ENCODE results near the gene ACER3.
"Not testable (repeated sequence)": the region's sequence is repeated elsewhere in the genome, so short reads cannot be mapped to it uniquely, and the experiment has no call there.

ACER3 gene

DNA sequence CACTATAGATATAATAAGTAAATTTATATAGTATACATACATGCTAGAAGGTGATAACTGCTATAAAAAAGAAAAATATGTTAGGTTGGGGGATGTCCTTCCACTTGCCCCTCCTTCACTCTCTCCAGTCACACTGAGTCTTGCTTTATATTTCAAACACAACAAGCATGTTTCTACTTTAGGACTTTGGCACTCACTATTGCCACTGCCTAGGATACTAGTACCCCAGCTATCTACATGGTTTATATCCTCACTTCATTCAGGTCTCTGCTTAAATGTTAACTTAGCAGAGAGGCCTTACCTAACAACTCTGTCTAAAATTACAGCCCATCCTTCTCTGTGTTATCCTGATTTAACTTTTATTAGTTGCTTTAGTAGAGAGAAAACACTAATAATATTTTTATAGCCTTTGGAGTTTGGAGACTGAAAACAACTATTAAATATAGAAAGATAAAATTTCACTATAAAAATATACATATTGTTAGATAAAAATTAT lies 134.4 kb downstream of the ACER3 start:
- no peak for DNase-seq (ENCODE audit: low spot score)

DNA sequence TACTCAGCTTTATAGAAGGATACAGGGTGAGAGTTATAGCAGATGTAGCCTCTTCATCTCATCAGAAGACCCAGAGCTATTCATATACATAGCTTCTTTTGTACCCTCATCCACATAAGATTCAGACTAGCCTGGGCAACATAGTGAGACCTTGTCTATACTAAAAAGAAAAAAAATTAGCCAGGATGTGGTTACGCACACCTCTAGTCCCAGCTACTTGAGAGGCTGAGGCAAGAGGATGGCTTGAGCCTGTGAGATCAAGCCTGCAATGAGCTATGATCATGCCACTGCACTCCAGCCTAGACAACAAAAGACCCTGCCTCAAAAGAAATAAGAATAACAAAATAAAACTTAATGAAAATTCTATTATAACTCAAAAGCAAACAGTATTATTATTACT lies 136.8 kb downstream of the ACER3 start:
- DNase-seq (ENCODE audit: low spot score): no peak

DNA sequence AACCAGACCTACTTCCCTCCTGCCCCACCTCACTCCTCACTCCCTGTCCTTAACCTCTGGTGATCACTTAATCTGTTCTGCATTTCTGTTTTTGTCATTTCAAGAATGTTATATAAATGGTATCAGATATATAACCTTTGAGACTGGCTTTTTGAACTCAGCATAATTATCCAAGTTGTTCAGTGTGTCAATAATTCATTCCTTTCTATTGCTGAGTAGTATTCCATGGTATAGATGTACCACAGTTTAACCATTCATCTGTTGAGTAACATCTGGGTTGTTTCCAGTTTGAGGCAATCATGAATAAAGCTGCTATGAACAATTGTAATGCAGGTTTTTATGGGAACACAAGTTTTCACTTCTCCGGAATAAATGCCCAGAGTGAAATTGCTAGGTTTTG lies 138.9 kb downstream of the ACER3 start:
- DNase-seq (ENCODE audit: low spot score): no peak

DNA sequence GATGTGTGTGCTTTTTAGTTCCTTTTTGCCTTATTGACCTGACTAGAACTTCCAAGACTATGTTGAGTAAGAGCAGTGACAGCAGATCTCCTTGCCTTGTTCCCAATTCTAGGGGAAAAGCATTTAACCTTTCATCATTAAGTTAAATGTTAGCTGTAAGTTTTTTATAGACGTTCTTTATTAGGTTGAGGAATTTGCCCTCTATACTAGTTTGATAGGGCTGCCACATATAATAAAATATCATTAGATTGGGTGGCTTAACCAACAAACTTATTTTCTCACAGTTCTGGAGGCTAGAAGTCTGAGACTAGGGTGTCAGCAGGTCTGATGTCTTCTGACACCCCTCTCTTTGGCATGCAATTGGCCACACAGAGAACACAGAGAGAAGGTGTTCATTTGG lies 140.9 kb downstream of the ACER3 start:
- no peak for DNase-seq (ENCODE audit: low spot score)

DNA sequence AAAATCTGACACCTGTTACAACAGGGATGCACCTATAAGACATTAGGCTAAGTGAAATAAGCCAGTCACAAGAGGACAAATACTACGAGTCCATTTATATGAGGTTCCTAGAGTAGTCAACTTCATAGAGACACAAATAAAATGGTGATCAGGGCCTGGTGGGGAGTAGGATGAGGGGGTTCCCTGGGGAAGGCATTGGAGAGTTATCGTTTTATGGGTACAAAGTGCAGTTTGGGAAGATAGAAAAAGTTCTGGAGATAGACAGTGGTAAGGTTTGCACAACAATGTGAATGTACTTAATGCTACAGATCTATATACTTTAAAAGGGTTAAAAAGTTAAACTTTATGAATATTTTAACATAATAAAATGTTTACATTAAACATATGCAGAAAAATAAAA lies 142.1 kb downstream of the ACER3 start:
- no peak for DNase-seq (ENCODE audit: low spot score)

DNA sequence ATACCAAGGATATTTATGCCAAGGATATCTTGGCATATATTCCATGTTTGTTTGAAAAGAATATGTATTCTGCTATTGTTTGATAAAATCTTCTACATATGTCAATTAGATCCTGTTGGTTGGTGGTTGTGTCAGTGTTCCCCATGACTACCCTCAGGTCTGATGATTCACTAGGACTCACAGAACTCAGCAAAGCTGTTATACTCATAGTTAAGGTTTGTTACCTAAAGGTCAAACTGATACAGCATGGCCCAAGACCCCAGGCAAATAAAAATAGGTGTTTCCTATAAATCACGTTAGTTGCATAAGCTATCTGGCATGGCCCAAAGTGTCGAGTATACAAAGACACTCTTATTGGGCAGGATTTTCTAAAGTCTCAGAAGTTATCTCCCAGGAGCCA lies 143.2 kb downstream of the ACER3 start:
- DNase-seq (ENCODE audit: low spot score): no peak

DNA sequence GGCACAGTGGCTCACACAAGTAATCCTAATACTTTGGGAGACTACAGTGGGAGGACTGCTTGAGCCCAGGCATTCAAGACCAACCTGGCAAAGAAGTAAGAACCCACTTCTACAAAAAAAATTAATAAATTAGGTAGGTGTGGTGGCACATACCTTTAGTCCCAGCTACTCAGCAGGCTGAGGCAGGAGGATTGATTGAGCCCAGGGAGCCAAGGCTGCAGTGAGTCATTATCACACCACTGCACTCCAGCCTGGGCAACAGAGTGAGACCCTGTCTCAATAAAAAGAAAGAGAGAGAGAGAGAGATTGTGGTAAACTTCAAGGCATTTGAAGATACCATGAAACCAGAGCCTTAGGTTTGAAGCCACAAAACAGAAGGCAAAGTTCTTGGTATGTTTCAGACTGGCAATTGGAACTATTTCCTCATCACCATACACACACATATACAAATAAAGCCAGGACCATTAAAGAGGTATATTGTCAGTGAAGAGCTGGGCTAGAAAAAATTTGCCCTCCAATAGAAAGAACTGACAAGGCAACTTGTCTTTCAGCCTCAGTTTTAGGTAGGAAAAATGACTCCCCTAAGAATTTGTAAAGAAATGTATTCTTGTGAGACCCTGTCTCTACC lies 148.9 kb downstream of the ACER3 start:
- no peak for DNase-seq (ENCODE audit: low spot score)

DNA sequence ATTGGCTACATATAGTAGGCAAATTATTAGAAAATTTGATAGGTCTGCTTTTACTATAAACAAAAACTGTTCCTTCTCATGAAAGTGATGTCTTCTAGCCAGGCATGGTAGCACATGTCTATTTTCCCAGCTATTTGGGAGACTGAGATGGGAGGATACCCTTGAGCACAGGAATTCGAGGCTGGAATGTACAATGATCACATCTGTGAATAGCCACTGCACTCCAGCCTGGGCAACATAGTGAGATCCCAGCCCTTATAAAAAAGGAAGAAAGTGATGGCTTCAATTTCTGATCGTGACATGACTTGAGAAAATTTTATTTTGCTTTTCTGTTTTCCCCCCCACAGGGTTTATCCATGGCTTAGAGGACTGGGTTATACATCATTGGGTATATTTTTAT lies 154.0 kb downstream of the ACER3 start:
- no peak for DNase-seq (ENCODE audit: low spot score)

DNA sequence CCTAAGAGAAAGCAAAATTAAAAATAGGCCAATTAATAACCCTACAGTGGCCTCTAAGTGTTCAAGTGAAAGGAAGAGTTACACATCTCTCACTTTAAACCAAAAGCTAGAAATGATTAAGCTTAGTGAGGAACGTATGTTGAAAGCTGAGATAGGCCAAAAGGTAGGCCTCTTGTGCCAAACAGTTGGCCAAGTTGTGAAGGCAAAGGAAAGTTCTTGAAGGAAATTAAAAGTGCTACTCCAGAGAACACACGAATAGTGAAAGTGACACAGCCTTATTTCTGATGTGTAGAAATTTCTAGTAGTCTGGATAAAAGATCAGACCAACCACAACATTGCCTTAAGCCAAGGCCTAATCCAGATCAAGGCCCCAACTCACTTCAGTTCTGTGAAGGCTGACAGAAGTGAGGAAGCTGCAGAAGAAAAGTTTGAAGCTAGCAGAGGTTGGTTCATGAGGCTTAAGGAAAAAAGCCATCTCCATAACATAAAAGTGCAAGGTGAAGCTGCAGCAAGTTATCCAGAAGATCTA lies 157.7 kb downstream of the ACER3 start:
- not testable (repeated sequence) for DNase-seq (ENCODE audit: low spot score)

DNA sequence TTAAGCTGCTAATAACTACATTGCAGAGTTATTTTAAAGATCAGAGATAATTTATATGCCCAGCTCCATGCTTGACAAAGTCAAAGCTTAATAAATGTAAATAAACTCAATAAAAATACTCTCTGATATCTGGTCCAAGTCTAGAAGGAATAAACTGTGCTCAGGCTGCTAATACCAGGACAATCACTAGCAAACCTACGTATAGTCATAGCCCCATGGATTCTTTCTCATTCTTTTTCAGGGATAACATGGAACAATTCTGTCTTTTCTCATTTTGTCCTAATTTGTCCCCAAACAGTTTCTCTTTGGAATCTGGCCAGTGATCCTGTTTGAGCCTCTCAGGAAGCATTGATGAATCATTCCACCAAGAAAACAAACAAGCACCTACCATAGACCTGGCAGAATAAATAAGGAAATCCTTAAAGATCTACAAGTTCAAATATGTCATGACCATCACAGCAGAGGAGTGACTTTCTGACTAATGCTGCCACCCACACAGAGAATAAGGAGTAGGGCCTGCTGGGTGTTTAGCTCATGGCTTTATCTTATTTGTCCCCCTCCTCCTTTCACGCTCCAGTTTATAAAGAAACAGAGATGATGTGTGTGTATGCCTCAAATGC lies 159.4 kb downstream of the ACER3 start:
- DNase-seq (ENCODE audit: low spot score): no peak

DNA sequence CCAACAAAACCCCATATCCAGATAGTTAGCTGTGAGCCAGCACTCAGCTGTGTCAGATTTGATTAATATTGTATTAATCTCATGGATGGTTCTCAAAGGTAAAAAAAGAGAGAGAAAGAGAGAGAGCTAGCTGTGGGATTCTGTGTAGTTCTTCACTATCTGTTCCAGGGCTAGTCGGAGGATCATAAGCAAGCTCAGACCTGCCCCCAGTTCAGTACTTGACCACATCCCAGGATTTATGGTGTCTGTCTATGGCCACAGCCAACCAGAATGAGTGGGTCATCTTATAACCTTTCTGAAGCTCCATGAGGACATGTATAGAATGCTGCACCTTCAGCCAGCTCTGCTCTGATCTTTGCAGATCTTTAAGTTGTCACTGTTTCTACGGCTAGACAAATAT lies 160.0 kb downstream of the ACER3 start:
- DNase-seq (ENCODE audit: low spot score): no peak

DNA sequence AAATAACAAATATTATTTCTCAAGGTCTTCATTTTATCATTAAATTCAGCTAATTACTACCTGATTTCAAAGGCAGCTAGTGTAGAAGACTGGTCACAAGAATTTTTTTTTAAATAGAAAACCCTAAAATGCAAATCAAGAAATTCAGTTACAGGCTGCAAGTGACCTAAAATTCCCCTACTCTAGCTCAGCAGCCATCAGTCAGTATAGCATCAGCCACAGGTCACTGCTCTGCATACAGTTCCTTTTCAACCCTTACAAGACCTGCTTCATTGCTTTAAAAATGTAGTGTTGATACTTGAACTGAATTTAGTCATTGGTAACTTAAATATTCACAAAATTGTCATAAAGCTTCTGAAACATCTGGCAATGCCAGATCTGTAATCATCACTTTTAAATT lies 164.0 kb downstream of the ACER3 start:
- no peak for DNase-seq (ENCODE audit: low spot score)

DNA sequence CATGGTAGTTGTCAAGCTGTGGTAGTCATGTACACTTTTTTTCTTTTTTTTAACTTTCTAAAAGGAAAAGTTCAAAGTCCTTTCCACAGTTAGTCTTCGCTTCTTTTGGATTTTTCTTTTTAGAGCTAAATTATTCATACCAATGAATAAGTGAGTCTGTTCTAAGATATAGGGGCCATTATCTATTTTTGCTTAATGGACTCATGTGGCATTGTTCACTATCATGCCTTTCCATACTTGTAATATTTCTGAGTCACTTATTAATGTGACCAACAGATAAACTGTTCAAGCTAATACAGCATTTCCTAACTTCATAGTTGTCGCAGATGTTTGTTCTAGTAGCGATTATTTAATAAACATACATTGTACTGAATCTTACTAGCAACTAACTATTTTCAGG lies 165.5 kb downstream of the ACER3 start:
- no peak for DNase-seq (ENCODE audit: low spot score)

DNA sequence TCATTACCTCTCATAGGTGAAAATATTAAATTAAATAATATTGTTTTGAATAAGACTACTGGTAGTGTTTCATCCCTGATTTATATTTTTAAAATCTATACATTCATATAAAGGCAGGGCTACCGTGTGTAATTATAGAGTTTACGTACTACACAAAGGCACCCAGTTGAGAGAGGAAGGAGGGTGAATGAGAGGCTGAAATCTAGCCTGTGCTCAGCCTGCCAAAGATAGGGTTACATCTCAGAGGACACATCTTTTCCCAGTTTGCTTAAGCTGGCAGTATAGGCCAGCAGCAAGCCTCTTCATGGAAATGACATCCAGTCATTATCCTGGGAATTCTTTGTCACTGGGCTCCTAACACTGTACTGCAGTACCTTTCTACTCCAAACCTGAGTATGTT lies 166.0 kb downstream of the ACER3 start:
- no peak for DNase-seq (ENCODE audit: low spot score)

DNA sequence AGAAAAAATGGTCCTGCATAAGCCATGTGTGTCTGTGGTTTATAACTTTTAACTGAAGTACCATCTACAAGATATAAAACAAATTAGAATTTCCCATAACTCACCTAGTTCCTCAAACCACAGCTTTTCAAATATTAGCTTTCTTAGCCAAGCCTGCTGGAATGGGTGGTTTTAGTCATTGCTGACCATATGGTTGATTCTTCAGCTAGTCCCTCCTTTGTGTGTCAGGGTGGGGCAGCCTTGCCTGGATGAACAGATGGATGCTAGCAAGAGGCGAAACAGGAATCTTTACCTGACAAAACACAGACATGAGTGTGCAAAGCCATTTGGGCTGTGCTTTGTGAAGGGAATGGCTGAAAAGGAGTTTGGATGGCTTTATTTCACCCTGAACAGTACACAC lies 166.6 kb downstream of the ACER3 start:
- DNase-seq (ENCODE audit: low spot score): no peak

DNA sequence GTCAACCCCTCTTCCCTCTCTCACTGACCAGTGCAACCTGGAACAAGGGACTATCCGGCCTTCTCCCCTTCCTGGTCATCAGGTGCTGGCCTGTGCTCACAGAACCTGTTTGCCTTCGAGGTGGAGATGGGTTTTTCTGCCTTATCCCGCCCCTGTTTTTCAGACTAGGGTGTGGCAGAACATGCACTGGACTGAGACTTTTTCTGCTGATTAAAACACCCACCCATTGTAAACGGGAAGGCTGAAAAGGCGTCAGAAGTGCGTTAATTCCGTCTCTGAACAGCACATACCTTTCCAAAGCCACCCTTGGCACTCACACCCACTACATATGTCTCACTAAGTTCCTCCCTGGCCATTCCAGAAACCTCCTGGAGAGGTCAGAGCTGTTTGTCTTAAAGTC lies 169.1 kb downstream of the ACER3 start:
- DNase-seq (ENCODE audit: low spot score): no peak

DNA sequence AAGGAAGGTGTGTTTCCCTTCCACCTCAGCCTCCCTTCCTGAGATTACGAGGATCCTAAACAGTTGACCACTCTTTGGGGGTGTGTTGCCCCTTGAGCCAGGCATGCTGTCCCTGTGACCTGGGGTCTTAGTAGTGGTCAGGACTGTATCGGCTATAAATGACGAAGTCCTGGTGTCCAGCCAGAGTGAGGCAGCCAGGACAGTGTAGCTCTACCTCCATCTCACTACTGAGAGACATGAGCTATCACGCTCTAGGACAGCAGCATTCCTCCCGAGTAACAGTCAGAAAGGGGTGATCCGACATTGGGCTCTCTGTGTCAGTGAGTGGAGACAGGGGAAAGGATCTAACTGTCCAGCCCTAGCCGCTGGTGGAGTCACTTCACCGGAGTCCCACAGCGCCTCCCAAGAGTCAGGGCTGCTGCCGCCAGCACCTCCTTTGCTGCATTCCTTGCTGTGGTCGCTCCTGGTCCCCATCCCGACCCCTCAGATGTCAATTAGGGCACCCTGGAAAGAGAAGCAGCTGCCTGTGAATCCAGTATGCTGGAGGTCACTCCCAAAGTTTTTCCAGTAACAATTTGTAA lies 170.2 kb downstream of the ACER3 start:
- no peak for DNase-seq (ENCODE audit: low spot score)

DNA sequence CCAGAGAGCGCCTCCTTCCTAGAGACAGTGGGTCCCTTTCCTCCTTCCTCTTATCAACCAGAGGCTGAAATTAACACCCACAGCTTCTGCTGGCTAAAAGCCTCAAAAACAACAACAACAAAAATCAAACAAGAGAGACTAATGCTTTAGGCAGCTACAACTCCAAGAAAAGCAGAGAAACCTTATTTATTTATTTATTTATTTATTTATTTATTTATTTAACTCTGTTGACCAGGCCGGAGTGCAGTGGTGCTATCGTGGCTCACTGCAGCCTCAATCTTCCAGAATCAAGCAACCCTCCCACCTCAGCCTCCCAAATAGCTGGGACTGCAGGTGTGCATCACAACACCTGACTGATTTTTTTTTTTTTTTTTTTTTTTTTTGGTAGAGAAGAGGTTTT lies 170.9 kb downstream of the ACER3 start:
- no peak for DNase-seq (ENCODE audit: low spot score)

DNA sequence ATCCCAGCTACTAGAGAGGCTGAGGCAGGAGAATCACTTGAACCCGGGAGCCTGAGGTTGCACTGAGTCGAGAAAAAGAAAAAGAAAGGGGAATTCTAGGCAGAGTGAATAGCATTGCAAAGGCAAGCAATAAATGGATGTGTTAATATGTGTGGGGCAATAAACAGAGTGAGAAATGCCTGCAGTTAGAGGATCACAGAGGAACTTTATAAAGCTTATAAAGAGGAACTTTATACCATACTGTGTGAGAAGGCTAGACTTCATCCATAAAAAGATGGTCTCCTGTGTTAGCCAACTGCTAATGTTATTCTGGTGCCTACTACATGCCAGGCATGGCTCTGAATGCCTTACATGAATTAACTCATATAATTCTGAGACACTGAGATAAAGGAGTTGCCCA lies 174.3 kb downstream of the ACER3 start:
- DNase-seq (ENCODE audit: low spot score): no peak

DNA sequence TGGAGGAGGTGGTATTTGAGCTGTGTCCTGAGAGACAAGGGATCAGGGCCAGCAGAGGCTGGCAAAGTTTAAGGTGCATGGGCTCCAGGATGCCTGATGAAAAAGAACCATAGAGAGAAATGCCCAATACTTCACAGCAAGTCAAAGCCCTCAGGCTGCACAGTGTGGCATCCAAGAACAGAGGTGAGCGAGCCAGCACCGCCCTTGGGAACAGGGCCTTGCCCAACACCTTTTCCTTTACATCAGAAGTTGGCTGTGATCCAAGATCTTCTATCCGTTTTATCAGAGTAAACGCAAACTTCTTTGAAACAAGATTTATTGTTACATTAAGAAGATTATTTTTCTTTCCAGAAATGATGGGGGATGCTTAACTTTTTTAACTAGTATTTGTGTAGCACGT lies 174.9 kb downstream of the ACER3 start:
- DNase-seq (ENCODE audit: low spot score): no peak

DNA sequence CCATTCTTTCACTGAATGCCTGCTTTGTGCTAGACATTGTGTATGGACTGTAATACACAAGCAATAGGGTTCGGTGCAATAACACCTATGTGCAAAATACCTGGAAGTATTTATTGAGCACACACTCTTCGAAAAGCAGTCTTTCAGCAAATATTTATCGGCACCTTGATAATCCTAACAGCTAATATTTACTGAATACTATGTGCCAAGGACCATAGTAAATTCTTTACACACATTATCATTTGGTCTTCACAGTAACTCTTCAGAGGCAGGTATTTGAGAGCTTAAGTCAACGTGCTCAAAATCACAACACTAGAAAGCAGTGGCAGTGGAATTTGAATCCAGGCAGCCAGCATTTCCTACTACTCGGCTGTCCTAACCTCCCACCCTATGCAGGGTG lies 175.7 kb downstream of the ACER3 start:
- DNase-seq (ENCODE audit: low spot score): no peak

DNA sequence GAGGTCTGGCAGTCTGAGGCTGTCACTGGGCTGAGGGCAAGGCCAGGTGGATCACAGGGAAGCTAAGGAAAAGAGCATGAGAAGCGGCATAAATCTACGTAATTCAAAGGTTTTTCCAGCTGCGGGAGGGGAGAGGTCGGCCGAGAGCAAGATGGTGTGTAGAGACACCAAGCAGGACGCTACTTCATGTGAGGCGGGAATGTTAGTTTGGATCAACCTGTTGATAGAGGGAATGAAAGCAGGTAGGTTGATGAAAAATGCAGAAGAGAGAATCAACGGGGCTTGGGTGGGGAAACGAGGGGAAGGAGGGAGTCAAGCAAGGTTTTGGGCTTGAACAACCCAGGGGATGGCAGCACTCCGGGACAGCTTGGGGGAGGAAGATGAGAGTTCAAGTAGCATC lies 176.3 kb downstream of the ACER3 start:
- DNase-seq (ENCODE audit: low spot score): no peak

DNA sequence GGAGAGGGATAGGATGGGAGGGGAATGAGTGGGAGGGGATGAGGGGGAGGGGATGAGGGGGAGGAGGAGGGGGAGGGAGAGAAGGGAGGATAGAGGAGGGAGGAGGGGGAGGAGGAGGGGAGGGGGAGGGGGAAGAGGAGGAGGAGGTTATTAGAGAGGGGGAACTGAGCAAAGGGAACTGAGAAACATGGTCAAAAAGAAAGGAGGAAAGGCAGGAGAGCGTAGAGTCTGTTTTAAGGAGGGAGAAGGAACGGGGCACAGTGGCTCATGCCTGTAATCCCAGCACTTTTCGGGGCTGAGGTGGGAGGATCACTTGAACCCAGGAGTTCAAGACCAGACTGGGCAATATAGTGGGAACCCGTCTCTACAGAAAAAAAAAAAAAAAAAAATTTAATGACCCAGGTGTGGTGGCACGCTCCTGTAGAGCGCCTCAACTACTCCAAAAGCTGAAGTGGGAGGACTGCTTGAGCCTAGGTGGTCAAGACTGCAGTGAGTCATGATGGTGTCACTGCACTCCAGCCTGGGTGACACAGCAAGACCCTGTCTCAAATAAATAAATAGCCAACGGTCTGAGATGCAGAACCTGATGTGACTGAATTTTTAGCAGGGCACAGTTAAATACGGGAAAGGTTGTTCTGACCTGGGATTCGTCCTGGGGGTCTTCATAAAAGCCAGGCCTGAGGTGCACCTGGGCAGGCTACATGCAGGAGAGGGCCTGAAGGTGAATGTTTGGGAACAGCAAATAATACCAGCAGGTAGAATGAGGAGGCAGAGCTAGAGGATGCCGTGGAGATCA lies 177.5 kb downstream of the ACER3 start:
- DNase-seq (ENCODE audit: low spot score): no peak
